ENCODE results near the gene ITPA.

Gene ITPA

DNA sequence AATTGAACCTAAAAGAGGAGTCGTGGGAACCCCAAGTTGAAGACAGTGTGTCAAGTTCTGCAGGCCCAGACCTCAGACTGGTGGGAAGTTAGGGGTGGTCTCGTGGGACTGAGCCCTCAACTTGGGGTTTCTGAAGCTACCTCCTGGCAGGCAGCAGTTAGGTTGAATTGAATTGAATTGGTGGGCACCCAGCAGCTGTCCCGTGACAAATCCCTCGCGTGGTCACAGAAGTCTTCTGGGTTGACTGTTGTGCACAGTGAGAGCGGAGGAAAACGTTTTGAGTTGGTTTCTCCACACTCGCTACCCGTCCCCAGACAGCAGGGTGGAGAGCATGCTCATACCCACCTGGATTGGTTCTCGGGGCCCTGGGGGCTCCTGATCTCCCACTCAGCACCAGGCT lies 16.8 kb downstream of the ITPA start:
- FAIRE-seq, result no peak
- DNase-seq (ENCODE audit: insufficient read length, low spot score), result no peak

DNA sequence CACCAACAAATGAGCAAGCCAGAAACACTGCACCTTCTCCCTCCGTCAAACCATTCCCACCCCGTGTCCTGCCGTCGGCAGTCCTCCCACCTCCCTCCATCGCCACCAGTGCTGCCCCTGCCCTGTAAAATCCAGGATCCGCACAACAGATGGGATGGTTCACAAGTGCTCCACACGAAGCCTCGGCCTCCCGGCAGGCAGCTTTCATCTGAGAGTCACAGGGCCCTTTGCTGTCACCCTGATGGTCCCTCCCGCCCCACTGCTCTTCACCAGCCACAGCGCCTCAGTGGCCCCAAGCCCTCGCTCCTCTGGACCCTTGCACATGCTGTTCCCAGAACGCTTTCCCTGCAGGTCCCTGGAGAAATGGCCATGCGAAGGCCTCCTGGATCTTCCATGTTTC lies 17.6 kb downstream of the ITPA start:
- no peak for FAIRE-seq

GRCh38 chr20:3227506-3227905 lies 18.2 kb downstream of the ITPA start:
- DNase-seq (ENCODE audit: insufficient read length, low spot score), result no peak
- FAIRE-seq, result peak; percentile 9

More for the DNA sequence above, 17.6 kb downstream of the ITPA start:
- no peak for DNase-seq (ENCODE audit: insufficient read length, low spot score)

DNA sequence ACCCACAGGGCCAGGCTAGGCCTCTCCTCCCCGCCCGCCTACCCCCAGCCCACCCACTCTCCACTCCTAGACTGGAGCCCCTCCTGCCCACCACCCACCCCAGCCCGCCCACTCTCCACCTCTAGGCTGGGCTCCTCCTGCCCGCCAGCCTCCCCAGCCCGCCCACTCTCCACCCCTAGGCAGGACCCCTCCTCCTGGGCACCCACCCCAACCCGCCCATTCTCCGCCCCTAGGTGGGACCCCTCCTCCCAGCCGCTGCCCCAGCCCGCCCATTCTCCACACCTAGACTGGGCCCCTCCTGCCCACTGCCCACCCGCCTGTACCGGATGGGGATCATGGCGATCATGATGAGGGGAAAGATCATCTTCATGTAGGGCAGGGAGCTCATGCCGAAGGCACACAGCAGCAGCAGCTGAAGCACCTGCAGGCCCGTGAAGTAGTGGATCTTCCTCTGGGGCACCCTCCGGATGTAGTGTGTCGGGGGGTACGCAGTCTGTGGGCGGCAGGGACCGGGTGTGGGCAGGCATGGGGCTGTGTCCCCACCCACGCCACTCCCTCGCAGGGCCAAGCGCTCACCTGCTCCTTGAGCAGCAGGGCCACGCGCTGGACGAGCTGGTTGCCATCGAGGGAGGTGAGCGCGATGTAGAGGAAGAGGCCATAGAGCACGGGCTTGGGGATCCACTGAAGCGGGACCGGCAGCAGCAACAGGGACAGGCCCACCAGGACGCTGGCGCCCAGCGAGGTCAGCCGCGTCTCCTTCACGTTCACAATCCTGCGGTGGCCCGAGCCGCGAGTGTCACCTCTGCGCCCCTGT lies 18.8 kb downstream of the ITPA start:
- DNase-seq (ENCODE audit: insufficient read length, low spot score) (no peak), FAIRE-seq (no peak)

GRCh38 chr20:3228750-3229032 lies 19.4 kb downstream of the ITPA start:
- FAIRE-seq (no peak), DNase-seq (ENCODE audit: insufficient read length, low spot score) (no peak)

DNA sequence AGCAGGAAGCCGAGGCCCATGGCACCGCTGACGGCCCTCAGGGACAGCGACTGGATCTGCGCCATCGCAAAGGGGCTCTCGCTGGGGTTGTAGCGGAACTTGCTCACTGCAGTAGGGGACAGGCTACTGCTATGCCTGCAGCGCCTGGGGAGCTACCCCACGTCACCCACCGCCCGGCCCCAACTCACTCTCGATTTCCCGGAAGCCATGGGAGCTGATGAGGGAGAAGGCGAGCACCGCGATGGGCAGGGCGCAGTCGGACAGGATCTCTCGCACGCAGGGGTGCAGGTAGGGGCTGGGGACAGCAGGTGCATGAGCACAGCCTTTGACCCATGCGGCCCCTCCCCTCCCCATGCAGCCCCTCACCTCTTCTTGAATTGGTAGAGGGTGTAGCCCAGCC lies 19.9 kb downstream of the ITPA start:
- FAIRE-seq, result no peak
- DNase-seq (ENCODE audit: insufficient read length, low spot score), result no peak

DNA sequence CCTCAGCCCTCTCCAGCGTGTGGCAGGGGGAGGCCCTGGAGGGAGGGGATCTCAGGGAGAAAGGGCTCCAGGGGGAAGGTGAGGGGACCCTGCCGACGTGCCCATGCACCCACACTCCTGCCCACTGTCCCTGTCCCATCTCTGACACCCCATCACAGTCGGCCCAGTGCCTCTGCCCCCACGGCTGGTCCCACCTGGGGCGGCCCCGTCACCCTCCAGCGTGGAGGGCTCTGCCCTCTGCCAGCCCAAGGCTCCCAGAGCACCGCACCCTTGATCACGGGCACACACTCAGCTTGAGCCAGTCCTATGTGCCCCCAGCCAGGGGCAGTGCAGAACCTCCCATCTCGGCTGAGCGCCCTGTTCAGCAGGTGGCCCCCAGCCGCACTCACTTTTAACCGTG lies 20.5 kb downstream of the ITPA start:
- FAIRE-seq (no peak), DNase-seq (ENCODE audit: insufficient read length, low spot score) (no peak)

DNA sequence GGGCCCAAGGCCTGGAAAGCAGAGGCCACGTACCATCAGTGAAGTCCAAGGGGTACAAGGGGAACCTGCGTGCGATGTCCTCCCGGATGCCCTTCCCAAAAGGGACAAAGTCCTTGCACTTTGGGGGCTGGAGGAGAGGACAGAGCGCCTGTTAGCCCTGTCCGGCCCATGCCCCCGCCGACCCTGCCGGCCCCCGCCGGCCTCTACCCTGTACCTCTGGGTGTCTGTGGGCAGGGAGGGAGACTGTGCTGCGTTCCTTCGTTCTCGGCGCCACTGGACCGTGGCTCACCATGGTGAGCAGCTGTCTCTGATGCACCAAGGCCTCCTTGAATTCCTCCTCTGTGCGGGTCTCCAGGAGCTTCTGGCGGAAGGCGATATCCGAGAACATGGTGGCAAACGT lies 21.8 kb downstream of the ITPA start:
- DNase-seq (ENCODE audit: insufficient read length, low spot score), result no peak
- no peak for FAIRE-seq

DNA sequence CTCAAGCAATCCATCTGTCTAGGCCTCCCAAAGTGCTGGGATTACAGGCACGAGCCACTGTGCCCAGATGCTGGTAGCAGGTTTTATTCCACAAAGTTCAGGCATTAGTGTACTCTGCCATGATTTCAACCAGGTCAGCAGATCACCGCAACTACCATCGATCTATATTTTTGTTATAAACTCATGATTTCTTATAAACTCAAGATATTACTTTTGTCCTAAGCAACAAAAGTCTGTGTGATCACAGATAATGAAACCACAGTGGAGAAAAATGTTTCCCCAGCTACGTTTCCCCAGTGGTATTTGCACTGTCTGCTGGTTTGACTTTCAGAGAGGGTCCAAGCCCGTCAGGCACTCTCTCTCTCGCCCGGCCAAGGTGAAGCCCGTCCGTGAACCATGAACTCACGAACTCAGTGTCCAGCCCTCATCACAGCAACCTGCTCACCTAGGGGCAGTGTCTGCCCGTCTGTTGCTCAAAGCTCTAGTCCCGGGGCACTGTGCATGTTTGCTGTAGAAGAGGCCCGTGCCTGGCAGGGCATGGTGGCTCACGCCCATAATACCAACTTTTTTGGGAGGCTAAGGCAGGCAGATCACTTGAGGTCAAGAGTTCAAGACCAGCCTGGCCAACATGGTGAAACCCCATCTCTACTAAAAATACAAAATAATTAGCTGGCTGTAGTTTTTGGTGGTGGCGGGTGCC lies 22.7 kb downstream of the ITPA start:
- DNase-seq (ENCODE audit: insufficient read length, low spot score) (no peak), FAIRE-seq (no peak)

DNA sequence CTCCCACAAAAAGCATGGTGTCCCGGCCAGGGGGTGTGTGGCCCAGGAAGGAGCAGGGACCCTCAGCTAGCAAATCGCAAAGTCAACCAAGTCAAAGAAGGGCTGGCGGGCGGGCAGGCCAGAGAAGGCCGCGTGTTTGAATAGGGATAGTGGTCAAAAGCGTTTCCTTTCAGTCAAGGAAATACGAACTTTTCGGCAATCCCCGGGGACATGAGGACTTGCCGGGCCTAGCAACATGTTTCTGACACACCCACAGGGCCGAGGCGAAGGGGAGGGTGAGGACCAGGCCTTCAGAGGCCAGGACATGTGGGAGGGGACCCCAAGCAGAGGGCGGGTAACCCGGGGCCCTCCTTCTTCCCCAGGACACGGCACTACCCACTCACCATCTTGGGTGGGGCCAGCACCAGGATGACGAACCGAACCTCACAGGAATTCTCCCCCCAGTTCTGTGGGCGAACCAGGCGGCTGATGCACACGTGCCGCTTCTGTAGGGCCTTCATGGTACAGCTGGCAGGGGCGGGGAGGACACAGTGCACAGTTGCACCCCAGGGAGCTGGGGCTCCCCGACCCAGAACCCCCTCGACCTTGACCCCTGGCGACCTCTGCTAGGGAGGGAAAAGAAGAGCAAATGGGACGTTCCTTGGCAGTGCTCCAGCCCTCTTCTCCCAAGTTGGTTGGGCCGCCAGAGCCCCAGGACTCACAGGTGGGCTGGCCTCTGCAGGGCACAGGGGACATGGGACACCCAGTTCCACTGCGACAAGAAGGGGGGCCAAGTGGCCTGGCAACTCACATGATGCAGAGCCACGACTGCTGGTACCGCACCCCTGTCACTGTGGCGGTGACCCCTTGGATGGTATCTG lies 24.1 kb downstream of the ITPA start:
- no peak for FAIRE-seq
- no peak for DNase-seq (ENCODE audit: insufficient read length, low spot score)

DNA sequence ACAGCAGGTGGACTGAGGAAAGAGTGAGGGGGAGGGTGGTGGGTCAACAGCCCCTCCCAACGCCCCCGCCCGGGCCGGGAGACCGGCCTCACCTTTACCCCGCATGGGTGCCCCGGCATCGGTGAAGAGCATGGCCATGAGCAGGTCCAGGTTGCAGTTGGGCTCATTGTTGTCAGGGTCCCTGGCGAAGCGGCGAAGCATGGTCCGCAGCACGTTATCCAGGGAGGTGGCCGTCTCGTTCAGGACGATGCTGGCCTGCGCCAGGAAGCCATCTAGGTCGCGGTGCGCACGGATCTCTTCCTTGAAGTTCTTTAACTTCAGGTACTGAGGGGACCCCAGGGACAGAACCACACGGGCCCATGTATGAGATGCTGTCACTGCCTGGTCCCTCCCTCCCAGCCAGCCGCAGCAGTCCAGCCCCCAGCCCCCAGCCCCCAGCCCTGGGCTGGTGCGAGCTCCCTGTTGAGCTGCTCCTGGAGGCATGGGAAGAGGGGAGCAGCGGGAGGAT lies 24.7 kb downstream of the ITPA start:
- no peak for DNase-seq (ENCODE audit: insufficient read length, low spot score)
- FAIRE-seq, result no peak

- DNase-seq (ENCODE audit: insufficient read length, low spot score), result no peak
- FAIRE-seq, result peak; percentile 31
Observed at GRCh38 chr20:3235666-3236324, 26.5 kb downstream of the ITPA start.

DNA sequence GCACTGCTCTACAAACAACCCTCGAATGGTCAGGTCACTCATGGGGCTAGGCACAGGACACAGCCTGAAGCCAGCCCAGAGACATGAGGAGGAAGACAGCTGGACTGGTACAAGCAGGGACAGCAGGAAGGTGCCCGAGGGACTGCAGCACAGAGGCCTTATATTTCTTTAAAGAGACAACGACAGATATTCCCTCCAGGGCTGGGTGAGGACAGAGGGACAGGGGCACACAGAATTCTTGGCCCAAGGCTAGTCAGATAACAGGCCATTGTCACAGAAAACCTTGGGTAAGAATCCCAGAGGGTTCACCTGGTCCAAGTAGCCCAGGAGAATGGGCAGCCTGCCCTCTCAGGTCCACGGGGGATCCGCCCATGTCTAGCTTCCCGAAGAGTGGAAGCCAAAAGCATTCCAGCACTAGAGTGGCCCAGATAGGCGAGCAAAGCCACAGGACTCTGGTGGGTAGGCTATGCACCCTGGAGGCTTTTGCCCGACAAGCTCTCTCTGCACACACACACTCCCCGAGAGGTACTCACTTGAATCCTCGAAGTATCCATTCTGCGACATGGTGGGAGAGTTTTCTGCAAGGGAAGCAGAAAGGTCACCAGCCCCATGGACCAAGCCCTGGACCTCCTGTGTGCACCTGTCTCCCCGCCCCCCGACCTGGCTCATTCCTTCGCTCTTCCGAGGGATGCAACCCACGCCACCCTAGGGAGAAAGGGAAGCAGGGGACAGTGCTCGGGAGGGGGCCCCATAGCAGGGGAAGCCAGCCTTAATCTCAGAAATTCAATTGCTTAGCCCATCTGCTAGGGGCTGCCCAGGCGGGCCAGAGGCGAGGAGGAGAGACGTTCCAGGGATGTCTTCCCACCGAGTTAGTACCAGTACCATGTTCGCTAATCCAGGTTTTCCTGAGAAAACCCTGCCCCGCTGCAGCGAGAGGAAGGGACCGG lies 28.0 kb downstream of the ITPA start:
- no peak for FAIRE-seq

DNA sequence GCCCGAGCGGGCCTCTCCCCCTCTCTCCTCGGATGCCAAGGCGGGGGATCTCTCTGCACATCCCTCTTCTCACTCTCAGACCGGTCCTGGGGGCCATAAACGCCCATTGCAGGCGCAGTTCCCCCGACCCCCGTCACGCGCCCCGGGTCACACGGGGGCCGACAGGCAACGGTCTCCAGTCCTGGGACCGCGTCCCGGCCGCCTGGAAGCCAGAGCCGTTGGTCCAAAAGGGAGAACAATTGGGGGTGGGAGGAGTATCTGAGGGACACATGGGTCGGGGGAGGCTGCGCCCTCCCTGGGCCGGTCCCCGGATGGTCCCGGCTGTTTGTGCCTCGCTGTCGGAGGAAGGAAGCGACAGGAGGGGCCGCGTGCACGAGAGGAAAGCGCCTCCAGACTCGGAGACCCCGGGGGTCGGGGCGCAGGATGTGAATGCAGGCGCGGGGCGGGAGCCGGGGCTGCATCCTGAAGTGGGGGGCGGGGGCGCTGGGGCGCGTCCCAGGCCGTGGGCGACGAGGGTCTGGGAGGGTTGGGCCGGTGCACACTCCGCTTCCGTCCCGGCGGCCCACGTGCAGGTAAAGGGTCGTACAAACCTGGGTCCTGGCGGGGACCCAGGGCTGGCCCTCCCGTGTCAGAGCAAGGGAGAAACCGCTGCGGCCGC lies 28.8 kb downstream of the ITPA start:
- DNase-seq (ENCODE audit: insufficient read length, low spot score), result no peak
- no peak for FAIRE-seq

More for the DNA sequence above, 28.0 kb downstream of the ITPA start:
- DNase-seq (ENCODE audit: insufficient read length, low spot score), result no peak

GRCh38 chr20:3238616-3239025 lies 29.3 kb downstream of the ITPA start:
- FAIRE-seq (no peak), DNase-seq (ENCODE audit: insufficient read length, low spot score) (peak; percentile 71)

GRCh38 chr20:3239026-3239866 lies 29.9 kb downstream of the ITPA start, which contains the start of gene SLC4A11:
Gene SLC4A11 (minus strand): TSS chr20:3239190. CDS start chr20:3239137, 53 bp downstream.
- FAIRE-seq, result peak; percentile 64
- DNase-seq (ENCODE audit: insufficient read length, low spot score), result peak; percentile 67

DNA sequence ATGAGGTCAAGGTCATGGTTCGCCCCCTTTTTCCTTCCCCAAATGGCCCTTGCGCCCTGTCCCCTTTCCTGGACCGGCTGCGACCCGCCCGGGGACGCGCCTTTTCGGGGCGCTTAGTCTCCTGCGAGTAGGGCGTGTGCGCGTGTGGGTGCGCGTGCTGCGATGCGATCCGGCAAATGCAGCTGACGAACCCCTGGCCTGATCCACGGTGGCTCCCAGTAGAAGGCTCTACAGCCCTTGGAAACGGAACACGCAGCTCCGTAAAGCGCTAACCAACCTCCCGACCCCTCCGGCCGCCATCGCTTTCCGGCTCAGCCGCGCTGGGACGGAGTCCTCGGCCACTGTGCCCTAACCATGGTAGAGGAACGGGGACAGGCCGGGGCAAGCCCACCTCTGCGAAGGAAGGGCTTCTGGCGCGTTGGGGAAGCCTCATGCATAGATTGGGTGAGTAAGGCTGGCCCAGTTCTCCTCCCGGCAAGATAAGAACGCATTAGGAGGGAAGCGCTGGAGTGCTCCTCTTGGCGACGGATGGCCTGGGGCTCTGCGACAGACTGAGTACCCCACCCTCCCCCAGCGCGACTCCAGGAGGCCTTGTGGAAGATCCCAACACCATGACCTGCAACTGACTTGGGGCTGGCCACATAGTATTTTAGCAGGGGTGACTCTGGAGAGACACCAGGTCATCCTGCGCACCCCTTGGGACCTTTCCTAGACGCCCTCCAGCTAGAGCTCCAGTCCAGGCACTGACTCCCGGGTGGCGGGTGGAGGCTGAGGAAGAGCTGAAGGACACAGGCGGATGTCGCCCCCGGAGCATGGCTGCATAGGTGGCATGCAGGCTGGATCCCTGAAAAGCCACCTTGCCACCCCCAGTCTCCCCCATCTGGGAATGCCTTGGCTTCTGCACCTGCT lies 30.8 kb downstream of the ITPA start:
- FAIRE-seq, result no peak
- DNase-seq (ENCODE audit: insufficient read length, low spot score), result no peak

All from HTR-8/SVneo (cell line).